C4-2B (cell line): Measurements from ENCODE around the gene SCAF8.

Experiments
- H3K27ac ChIP-seq: fragments of 450-650 bp; 2 replicates; pipeline ENCODE4 v1.5.1; 2017
- CTCF ChIP-seq: fragments of 450-650 bp; conservative IDR thresholded peaks from 2 replicates; pipeline ENCODE4 v1.5.1; 2017; ENCODE audit warnings: mild to moderate bottlenecking
- ZFX ChIP-seq: fragments of 450-650 bp; IDR thresholded peaks from 2 replicates; pipeline ENCODE4 v1.6.1; 2017

SCAF8 gene

GRCh38 chr6:154841109-154841508 lies 107.9 kb downstream of the SCAF8 start:
- H3K27ac ChIP-seq, result no peak overlapping the region
- TF ChIP-seq CTCF, result no peak
- TF ChIP-seq ZFX, result no peak

- TF ChIP-seq CTCF, result no peak
- TF ChIP-seq ZFX, result no peak
- H3K27ac ChIP-seq, result no peak overlapping the region
Observed at GRCh38 chr6:154842833-154843232, 109.6 kb downstream of the SCAF8 start.

- H3K27ac ChIP-seq, result no peak overlapping the region
- no peak for TF ChIP-seq ZFX
- TF ChIP-seq CTCF, result no peak
Observed at GRCh38 chr6:154847318-154847717, 114.1 kb downstream of the SCAF8 start.

- no peak overlapping the region for H3K27ac ChIP-seq
- TF ChIP-seq CTCF, result no peak
- TF ChIP-seq ZFX, result no peak
Observed at GRCh38 chr6:154848580-154848979, 115.4 kb downstream of the SCAF8 start.

GRCh38 chr6:154849475-154849874 lies 116.3 kb downstream of the SCAF8 start:
- H3K27ac ChIP-seq, result no peak overlapping the region
- TF ChIP-seq ZFX (no peak), CTCF (no peak)

- TF ChIP-seq CTCF, result no peak
- no peak for TF ChIP-seq ZFX
- peak overlapping the region; percentile 70 for H3K27ac ChIP-seq
Observed at GRCh38 chr6:154852687-154853086, 119.5 kb downstream of the SCAF8 start.

GRCh38 chr6:154857529-154857928 lies 124.3 kb downstream of the SCAF8 start:
- H3K27ac ChIP-seq, result no peak overlapping the region
- no peak for TF ChIP-seq ZFX
- no peak for TF ChIP-seq CTCF
